Uterus (tissue), 4 donors: ENCODE results near the gene TRAF3IP3. TPM values are rescaled to one million over a fixed set of nuclear protein-coding genes. Genes with fewer than 3 reads are reported as not detected.

Experiments
- DNase-seq, 2 donors: peaks; one replicate each; pipeline ENCODE4 v3.0.0-alpha.2; 2019 to 2020
- H3K27ac ChIP-seq, 2 donors: fragments of 200-600 bp; sonication (generic); 1 replicate in 1 of 2; 2 replicates in 1 of 2; pipeline ENCODE4 v1.5.1; 2016 to 2018
- H3K27me3 ChIP-seq, 2 donors: fragments of 200-600 bp; sonication (generic); one replicate each; pipeline ENCODE4 v1.5.1; 2018 to 2019; ENCODE audit warnings: control low read depth in 1 of 2
- H3K36me3 ChIP-seq, 2 donors: fragments of 200-600 bp; sonication (generic); one replicate each; pipeline ENCODE4 v1.5.1; 2019; ENCODE audit warnings: control low read depth in 1 of 2
- H3K4me1 ChIP-seq, 2 donors: fragments of 200-600 bp; sonication (generic); one replicate each; pipeline ENCODE4 v1.5.1; 2018 to 2019; ENCODE audit warnings: control low read depth in 1 of 2
- H3K4me3 ChIP-seq, 2 donors: fragments of 200-600 bp; sonication (generic); 1 replicate in 1 of 2; 2 replicates in 1 of 2; pipeline ENCODE4 v1.5.1; 2018 to 2019; ENCODE audit warnings: mild to moderate bottlenecking in 1 of 2
- H3K9me3 ChIP-seq, 2 donors: fragments of 200-600 bp; sonication (generic); one replicate each; pipeline ENCODE4 v1.5.1; 2019; ENCODE audit warnings: control low read depth in 1 of 2
- POLR2A ChIP-seq, 2 donors: fragments of 450-650 bp; IDR thresholded peaks; one replicate each; pipeline ENCODE4 v1.6.1; 2016; ENCODE audit warnings: antibody characterized with exemption in 2 of 2, mild to moderate bottlenecking in 1 of 2, moderate library complexity in 1 of 2
- intact Hi-C: fragments of 100-400 bp; cut with DNase I; formaldehyde crosslinking; loops from one replicate; pipeline ENCODE4 v1.15.1; 2023; ENCODE audit warnings: low total_unique reads
- total RNA-seq, 4 donors: library from RNA; depleted of rRNA in 3 of 4; stranded (reverse); fragments of >200 nt in 3 of 4; gene quantifications; one replicate each; pipeline versions ENCODE4 v1.1.0 to v1.2.4, GENCODE V29; 2014 to 2023
- TF ChIP-seq, protein P1 (sequence below), 4 experiments: fragments of 200-600 bp in 2 of 4; fragments of 450-650 bp in 2 of 4; sonication (generic) in 2 of 4; IDR thresholded peaks; one replicate each; pipeline ENCODE4 v1.5.1; 2016 to 2019; ENCODE audit warnings: antibody characterized with exemption in 4 of 4, mild to moderate bottlenecking in 2 of 4, moderate library complexity in 1 of 4
- donor health status: DM: yes; HTN: yes; CAD: no.

The TRAF3IP3 gene
- total RNA-seq, 4 donors from 2014 or later, result 1.3 to 3.2 (median 1.3) TPM; not detected in 1

DNA sequence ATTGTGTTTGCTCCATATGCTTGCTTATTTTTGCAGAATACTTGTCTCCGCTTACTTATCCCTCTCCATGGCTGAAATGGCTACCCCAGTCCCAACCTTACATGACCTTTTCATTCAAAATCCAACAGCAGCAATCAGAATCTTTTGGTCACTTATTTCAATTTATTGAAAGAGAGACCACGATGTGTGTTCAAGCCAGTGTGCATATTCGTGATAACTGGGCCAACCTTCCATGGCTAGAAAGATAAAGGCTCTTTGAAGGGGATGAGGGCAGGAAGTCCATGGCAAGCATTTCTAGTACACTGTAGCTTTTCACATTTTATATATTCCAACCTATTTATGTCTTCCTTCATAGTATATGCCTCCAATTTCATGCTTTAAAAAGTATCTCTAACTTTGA is 28.1 kb upstream of the TRAF3IP3 start:
- no peak for DNase-seq
- Histone ChIP-seq H3K36me3 (no peaks in the 10 kb centered on the region), H3K4me3 (no peak overlapping the region), H3K27me3 (no peaks in the 10 kb centered on the region), H3K4me1 (no peaks in the 10 kb centered on the region), H3K9me3 (no peaks in the 10 kb centered on the region), H3K27ac (no peak overlapping the region)
- no peak for TF ChIP-seq POLR2A (IDR thresholded peaks at IDR 0.05)
- TF ChIP-seq, protein P1, sequence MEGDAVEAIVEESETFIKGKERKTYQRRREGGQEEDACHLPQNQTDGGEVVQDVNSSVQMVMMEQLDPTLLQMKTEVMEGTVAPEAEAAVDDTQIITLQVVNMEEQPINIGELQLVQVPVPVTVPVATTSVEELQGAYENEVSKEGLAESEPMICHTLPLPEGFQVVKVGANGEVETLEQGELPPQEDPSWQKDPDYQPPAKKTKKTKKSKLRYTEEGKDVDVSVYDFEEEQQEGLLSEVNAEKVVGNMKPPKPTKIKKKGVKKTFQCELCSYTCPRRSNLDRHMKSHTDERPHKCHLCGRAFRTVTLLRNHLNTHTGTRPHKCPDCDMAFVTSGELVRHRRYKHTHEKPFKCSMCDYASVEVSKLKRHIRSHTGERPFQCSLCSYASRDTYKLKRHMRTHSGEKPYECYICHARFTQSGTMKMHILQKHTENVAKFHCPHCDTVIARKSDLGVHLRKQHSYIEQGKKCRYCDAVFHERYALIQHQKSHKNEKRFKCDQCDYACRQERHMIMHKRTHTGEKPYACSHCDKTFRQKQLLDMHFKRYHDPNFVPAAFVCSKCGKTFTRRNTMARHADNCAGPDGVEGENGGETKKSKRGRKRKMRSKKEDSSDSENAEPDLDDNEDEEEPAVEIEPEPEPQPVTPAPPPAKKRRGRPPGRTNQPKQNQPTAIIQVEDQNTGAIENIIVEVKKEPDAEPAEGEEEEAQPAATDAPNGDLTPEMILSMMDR (IDR thresholded peaks at IDR 0.05), result no peak
- intact Hi-C loops, result no loop called here

DNA sequence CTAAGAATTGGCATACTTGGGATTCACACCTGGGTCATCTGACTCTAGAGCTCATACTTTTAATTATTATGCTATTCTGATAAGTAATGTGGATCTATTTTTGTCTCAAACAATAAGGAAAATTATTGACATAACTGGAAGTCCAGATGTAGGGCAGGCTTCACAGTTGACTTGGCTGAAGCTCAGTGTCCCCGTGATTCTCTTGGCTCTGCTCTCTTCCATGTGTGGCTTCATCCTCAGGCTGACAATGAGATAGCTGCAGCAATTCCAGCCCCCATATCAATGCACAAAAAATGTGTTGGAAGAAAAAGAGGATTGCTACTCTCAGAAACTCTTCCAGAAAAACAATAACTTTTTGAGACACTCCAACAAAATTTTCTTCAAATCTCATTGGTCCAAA is 27.4 kb upstream of the TRAF3IP3 start:
- no peaks in the 10 kb centered on the region for H3K9me3 ChIP-seq
- TF ChIP-seq, protein P1 (IDR thresholded peaks at IDR 0.05), result no peak
- TF ChIP-seq POLR2A (IDR thresholded peaks at IDR 0.05), result no peak
- no peak for DNase-seq
- H3K4me1 ChIP-seq, result no peaks in the 10 kb centered on the region
- H3K4me3 ChIP-seq, result no peak overlapping the region
- H3K27me3 ChIP-seq, result no peaks in the 10 kb centered on the region
- H3K36me3 ChIP-seq, result no peaks in the 10 kb centered on the region
- intact Hi-C loops, result no loop called here
- H3K27ac ChIP-seq, result no peak overlapping the region

DNA sequence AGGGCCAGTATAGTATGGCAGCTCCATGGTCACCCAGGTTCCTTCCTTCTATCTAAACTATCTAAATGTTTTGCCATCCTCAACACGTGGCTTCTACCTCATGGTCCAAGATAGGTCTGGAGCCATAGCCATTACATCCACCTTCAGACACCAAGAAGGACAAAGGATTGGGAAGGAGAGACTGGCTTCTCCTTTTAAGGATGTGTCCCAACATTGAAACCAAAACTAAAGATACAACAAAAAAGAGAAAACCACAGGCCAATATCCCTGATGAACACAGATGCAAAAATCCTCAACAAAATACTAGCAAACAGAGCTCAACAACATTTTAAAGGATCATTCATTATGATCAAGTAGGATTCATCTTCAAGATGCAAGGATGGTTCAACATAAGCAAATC is 26.4 kb upstream of the TRAF3IP3 start:
- no peak for TF ChIP-seq POLR2A (IDR thresholded peaks at IDR 0.05)
- TF ChIP-seq, protein P1 (IDR thresholded peaks at IDR 0.05), result no peak

DNA sequence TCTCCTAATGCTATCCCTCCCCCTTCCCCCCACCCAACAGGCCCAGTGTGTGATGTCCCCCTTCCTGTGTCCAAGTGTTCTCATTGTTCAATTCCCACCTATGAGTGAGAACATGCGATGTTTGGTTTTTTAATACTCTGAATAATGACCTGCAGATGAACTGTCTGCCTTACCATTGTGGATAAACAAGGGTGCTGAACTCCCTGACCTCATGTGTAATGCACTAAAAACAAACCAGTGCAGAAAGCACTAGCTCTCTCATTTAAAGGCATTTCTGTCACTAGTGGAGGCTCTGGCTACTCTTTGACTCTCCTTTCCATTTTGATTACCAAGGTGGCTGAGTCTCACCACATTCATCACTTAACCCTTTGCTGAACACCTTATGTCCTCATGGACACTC is 23.1 kb upstream of the TRAF3IP3 start:
- no peaks in the 10 kb centered on the region for H3K36me3 ChIP-seq
- no peaks in the 10 kb centered on the region for H3K9me3 ChIP-seq
- intact Hi-C loops, result no loop called here
- no peak overlapping the region for H3K4me3 ChIP-seq
- no peak for TF ChIP-seq POLR2A (IDR thresholded peaks at IDR 0.05)
- TF ChIP-seq, protein P1 (IDR thresholded peaks at IDR 0.05), result no peak
- H3K4me1 ChIP-seq, result no peaks in the 10 kb centered on the region
- no peaks in the 10 kb centered on the region for H3K27me3 ChIP-seq
- no peak overlapping the region for H3K27ac ChIP-seq
- no peak for DNase-seq

More for the DNA sequence above, 26.4 kb upstream of the TRAF3IP3 start:
- Histone ChIP-seq H3K27me3 (no peaks in the 10 kb centered on the region), H3K4me3 (no peak overlapping the region), H3K4me1 (no peaks in the 10 kb centered on the region), H3K9me3 (no peaks in the 10 kb centered on the region), H3K27ac (no peak overlapping the region), H3K36me3 (no peaks in the 10 kb centered on the region)
- intact Hi-C loops, result no loop called here
- DNase-seq, result no peak

DNA sequence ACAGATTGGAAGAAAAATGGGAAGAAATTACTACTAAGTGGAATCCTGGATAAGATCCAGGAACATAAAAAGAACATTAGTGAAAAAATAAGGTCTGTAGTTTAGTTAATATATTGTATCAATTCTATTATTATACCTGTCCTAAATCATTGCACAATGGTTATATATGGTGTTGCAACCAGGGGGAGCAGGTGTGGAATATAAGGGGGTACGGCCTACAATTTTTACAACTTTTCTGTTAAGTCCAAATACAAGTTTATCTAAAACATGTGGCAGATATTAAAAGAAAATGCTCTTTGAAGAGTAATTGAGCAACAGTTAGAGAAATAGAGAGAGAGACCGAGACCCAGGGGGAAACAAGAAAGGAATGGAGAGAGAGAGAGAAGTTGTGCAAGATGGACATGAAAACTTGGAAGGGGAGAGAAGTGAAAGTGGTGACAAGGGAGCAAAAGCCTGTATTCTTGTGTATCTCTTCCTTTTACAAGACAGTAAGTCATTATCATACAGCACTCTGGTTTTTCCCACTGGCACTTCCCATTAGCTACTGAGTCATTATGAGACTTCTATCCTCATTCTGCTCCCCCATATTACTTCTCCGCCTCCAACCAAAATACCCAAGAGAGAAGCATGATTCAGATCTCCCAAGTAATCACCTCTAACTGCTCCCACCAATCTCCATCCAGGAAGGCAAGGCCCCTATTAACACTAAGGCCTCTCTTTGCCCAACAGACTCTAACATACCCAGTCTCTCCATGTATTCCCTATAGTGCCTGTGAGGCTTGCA is 22.3 kb upstream of the TRAF3IP3 start:
- TF ChIP-seq, protein P1 (IDR thresholded peaks at IDR 0.05), result no peak
- no peak for TF ChIP-seq POLR2A (IDR thresholded peaks at IDR 0.05)
- H3K4me3 ChIP-seq, result no peak overlapping the region
- H3K9me3 ChIP-seq, result no peaks in the 10 kb centered on the region
- no peak for DNase-seq
- no peak overlapping the region for H3K27ac ChIP-seq
- H3K4me1 ChIP-seq, result no peaks in the 10 kb centered on the region
- no peaks in the 10 kb centered on the region for H3K27me3 ChIP-seq
- H3K36me3 ChIP-seq, result no peaks in the 10 kb centered on the region
- intact Hi-C loops, result no loop called here
